GM18519 (cell line): ENCODE results near the gene C2CD2.

Source experiments
- ATAC-seq: cut with Tn5 transposase; IDR thresholded peaks from one replicate; pipeline ENCODE4 v1.9.1; 2021; ENCODE audit warnings: mild to moderate bottlenecking, moderate library complexity; ENCODE audit not compliant: unreplicated experiment, low FRiP score

Gene C2CD2

GRCh38 chr21:41894511-41894910 is 59.3 kb downstream of the C2CD2 start:
- no peak for ATAC-seq

- no peak for ATAC-seq
Measured at GRCh38 chr21:41892726-41893125, 61.1 kb downstream of the C2CD2 start.

- ATAC-seq: no peak
Measured at GRCh38 chr21:41891132-41891531, 62.7 kb downstream of the C2CD2 start.

GRCh38 chr21:41890355-41890754 is 63.5 kb downstream of the C2CD2 start:
- ATAC-seq: no peak

- ATAC-seq: no peak
Measured at GRCh38 chr21:41888749-41889376, 65.0 kb downstream of the C2CD2 start.

- ATAC-seq: no peak
Measured at GRCh38 chr21:41887667-41888066, 66.2 kb downstream of the C2CD2 start.

- ATAC-seq: no peak
Measured at GRCh38 chr21:41886328-41886727, 67.5 kb downstream of the C2CD2 start.

- no peak for ATAC-seq
Measured at GRCh38 chr21:41885341-41886024, 68.3 kb downstream of the C2CD2 start.

GRCh38 chr21:41884501-41885030 is 69.3 kb downstream of the C2CD2 start:
- ATAC-seq: no peak

GRCh38 chr21:41883582-41883981 is 70.2 kb downstream of the C2CD2 start:
- no peak for ATAC-seq

- no peak for ATAC-seq
Measured at GRCh38 chr21:41881051-41881450, 72.8 kb downstream of the C2CD2 start.

GRCh38 chr21:41880153-41880552 is 73.7 kb downstream of the C2CD2 start:
- no peak for ATAC-seq

- peak; percentile 46 for ATAC-seq
Measured at GRCh38 chr21:41879190-41879998, 74.4 kb downstream of the C2CD2 start, which contains the start of gene PRDM15. Gene PRDM15, minus strand, starts transcription at chr21:41879344. Its CDS starts 18,981 bp downstream, at chr21:41860363.

- peak; percentile 50 for ATAC-seq
Measured at GRCh38 chr21:41878831-41879189, 75.0 kb downstream of the C2CD2 start.

- peak; percentile 15 for ATAC-seq
Measured at GRCh38 chr21:41877901-41878830, 75.7 kb downstream of the C2CD2 start.

GRCh38 chr21:41876928-41877652 is 76.7 kb downstream of the C2CD2 start:
- ATAC-seq: no peak

GRCh38 chr21:41876396-41876795 is 77.4 kb downstream of the C2CD2 start:
- ATAC-seq: no peak

- no peak for ATAC-seq
Measured at GRCh38 chr21:41875086-41875485, 78.7 kb downstream of the C2CD2 start.

- no peak for ATAC-seq
Measured at GRCh38 chr21:41874611-41875010, 79.2 kb downstream of the C2CD2 start.
